PC-3 (cell line): ENCODE results near the gene SLC35E2B. TPM values are rescaled to one million over a fixed set of nuclear protein-coding genes. Genes with fewer than 3 reads are reported as not detected.

Experiments used
- ATAC-seq: fragments of 200-7000 bp; cut with Tn5 transposase; 2 replicates; pipeline ENCODE4 v1.9.1; 2020; ENCODE audit warnings: mild to moderate bottlenecking, moderate library complexity
- BruUV-seq: library from RNA; stranded (reverse); fragments of 400-500 nt; replicated peaks from 2 replicates; lab custom pipeline; 2021; lab: Mats Ljungman, UMichigan
- CTCF ChIA-PET: fragments of 300-600 bp; sonication (Branson Sonifier 250); formaldehyde crosslinking; loops from one replicate; lab custom pipeline; 2022; ENCODE audit warnings: antibody characterized with exemption; lab: Charles Lee
- POLR2A ChIA-PET: fragments of 300-600 bp; sonication (Branson Sonifier 250); formaldehyde crosslinking; loops from one replicate; lab custom pipeline; 2022; ENCODE audit warnings: antibody characterized with exemption; ENCODE audit not compliant: unreplicated experiment; lab: Charles Lee
- DNase-seq: peaks from one replicate; pipeline ENCODE4 v3.0.0-alpha.2; 2015
- H2AFZ ChIP-seq: fragments of 300-600 bp; sonication (generic); 2 replicates; pipeline ENCODE4 v1.6.0; 2016; ENCODE audit warnings: antibody characterized with exemption, low read length
- H3F3A ChIP-seq: fragments of 300-600 bp; sonication (generic); one replicate; pipeline ENCODE4 v1.6.0; 2017; ENCODE audit warnings: antibody characterized with exemption, low read length, control low read depth, mild to moderate bottlenecking; ENCODE audit not compliant: unreplicated experiment
- H3K27ac ChIP-seq: fragments of 300-600 bp; sonication (generic); 2 replicates; pipeline ENCODE4 v1.5.1; 2016; ENCODE audit warnings: mild to moderate bottlenecking, low read length
- H3K27me3 ChIP-seq: fragments of 300-600 bp; sonication (generic); 2 replicates; pipeline ENCODE4 v1.6.1; 2016; ENCODE audit warnings: low read length, mixed read lengths
- H3K36me3 ChIP-seq: fragments of 300-600 bp; sonication (generic); 2 replicates; pipeline ENCODE4 v1.6.1; 2016; ENCODE audit warnings: low read depth, mixed run types, low read length, mixed read lengths
- H3K4me1 ChIP-seq: fragments of 300-600 bp; sonication (generic); 2 replicates; pipeline ENCODE4 v1.5.1; 2016; ENCODE audit warnings: low read length; ENCODE audit not compliant: insufficient read depth
- H3K4me2 ChIP-seq: fragments of 300-600 bp; sonication (generic); 2 replicates; pipeline ENCODE4 v1.6.0; 2016; ENCODE audit warnings: low read length
- H3K4me3 ChIP-seq: fragments of 300-600 bp; sonication (generic); 2 replicates; pipeline ENCODE4 v1.5.1; 2016; ENCODE audit warnings: mild to moderate bottlenecking, low read length, mixed read lengths
- H3K79me2 ChIP-seq: fragments of 300-600 bp; sonication (generic); 2 replicates; pipeline ENCODE4 v1.6.1; 2017; ENCODE audit warnings: low read length, mixed read lengths
- H3K9ac ChIP-seq: fragments of 300-600 bp; sonication (generic); 2 replicates; pipeline ENCODE4 v1.6.0; 2016; ENCODE audit warnings: mild to moderate bottlenecking, low read length
- H3K9me2 ChIP-seq: fragments of 300-600 bp; sonication (generic); replicated peaks from 2 replicates; pipeline ENCODE4 v1.6.1; 2016; ENCODE audit warnings: mixed run types, low read length, mixed read lengths
- H3K9me3 ChIP-seq: fragments of 300-600 bp; sonication (generic); 2 replicates; pipeline ENCODE4 v1.6.1; 2016; ENCODE audit warnings: low read length, mixed read lengths
- H4K20me1 ChIP-seq: fragments of 300-600 bp; sonication (generic); 2 replicates; pipeline ENCODE4 v1.6.1; 2016; ENCODE audit warnings: low read length, mixed read lengths
- CTCF ChIP-seq: fragments of 300-600 bp; sonication (generic); conservative IDR thresholded peaks from 2 replicates; pipeline ENCODE4 v1.5.1; 2017; ENCODE audit warnings: antibody characterized with exemption, low read depth, mild to moderate bottlenecking, low read length
- EZH2 ChIP-seq: fragments of 300-600 bp; sonication (generic); IDR thresholded peaks from one replicate; pipeline ENCODE4 v1.6.1; 2017; ENCODE audit warnings: antibody characterized with exemption, mild to moderate bottlenecking, low read length; ENCODE audit not compliant: unreplicated experiment
- EZH2phosphoT487 ChIP-seq: fragments of 300-600 bp; sonication (generic); IDR thresholded peaks from 2 replicates; pipeline ENCODE4 v1.6.1; 2018; ENCODE audit warnings: mild to moderate bottlenecking, antibody characterized with exemption, low read length, borderline replicate concordance
- intact Hi-C: fragments of 100-400 bp; cut with micrococcal nuclease; formaldehyde crosslinking; loops from 2 replicates; pipeline ENCODE4 v1.9.0; 2023
- total RNA-seq: library from RNA; depleted of rRNA; stranded (reverse); fragments of >200 nt; gene quantifications from 2 replicates; pipeline ENCODE4 v1.2.3, GENCODE V29; 2014

Gene SLC35E2B
- total RNA-seq, 1 experiment from 2014 or later: 38.1 TPM

GRCh38 chr1:1670866-1671265, 21.7 kb downstream of the SLC35E2B start:
- H3K9me2 ChIP-seq: no peaks in the 10 kb centered on the region
- no peaks in the 10 kb centered on the region for H3K27me3 ChIP-seq
- no peaks in the 10 kb centered on the region for H4K20me1 ChIP-seq
- H3K9me3 ChIP-seq: no peaks in the 10 kb centered on the region
- ChIA-PET CTCF (no interaction called here), POLR2A (no interaction called here)
- H3K4me2 ChIP-seq: no peak overlapping the region
- H2AFZ ChIP-seq: no peak overlapping the region
- no peak for ATAC-seq
- no peaks in the 10 kb centered on the region for H3K79me2 ChIP-seq
- H3K4me1 ChIP-seq: no peaks in the 10 kb centered on the region
- no peak overlapping the region for H3K4me3 ChIP-seq
- intact Hi-C loops: no loop called here
- no peak overlapping the region for H3K9ac ChIP-seq
- H3K27ac ChIP-seq: no peak overlapping the region
- no peak for TF ChIP-seq CTCF
- no peak for TF ChIP-seq EZH2
- TF ChIP-seq EZH2phosphoT487: no peak
- H3F3A ChIP-seq: no peaks in the 10 kb centered on the region
- no TSS peak for BruUV-seq
- no peak for DNase-seq
- peaks cover 16% of the 10 kb centered on the region for H3K36me3 ChIP-seq

- Histone ChIP-seq H3F3A (no peaks in the 10 kb centered on the region), H3K27me3 (no peaks in the 10 kb centered on the region), H3K9ac (no peak overlapping the region), H3K79me2 (no peaks in the 10 kb centered on the region), H4K20me1 (no peaks in the 10 kb centered on the region), H3K4me3 (no peak overlapping the region), H2AFZ (no peak overlapping the region), H3K36me3 (peaks cover 24% of the 10 kb centered on the region), H3K4me1 (no peaks in the 10 kb centered on the region), H3K27ac (no peak overlapping the region), H3K9me3 (no peaks in the 10 kb centered on the region), H3K9me2 (no peaks in the 10 kb centered on the region), H3K4me2 (no peak overlapping the region)
- intact Hi-C loops: no loop called here
- CTCF ChIA-PET: no interaction called here
- ATAC-seq: no peak
- BruUV-seq: no TSS peak
- no peak for DNase-seq
- TF ChIP-seq CTCF (no peak), EZH2 (no peak), EZH2phosphoT487 (no peak)
- POLR2A ChIA-PET: no interaction called here
Observed at GRCh38 chr1:1669468-1670440, 22.8 kb downstream of the SLC35E2B start.

- peaks cover 3% of the 10 kb centered on the region for H3F3A ChIP-seq
- ATAC-seq (no peak), DNase-seq (no peak)
- no peak overlapping the region for H3K27ac ChIP-seq
- H3K9me3 ChIP-seq: no peaks in the 10 kb centered on the region
- no peaks in the 10 kb centered on the region for H3K27me3 ChIP-seq
- CTCF ChIA-PET: no interaction called here
- peaks cover 24% of the 10 kb centered on the region for H3K36me3 ChIP-seq
- no peak overlapping the region for H3K9ac ChIP-seq
- POLR2A ChIA-PET: no interaction called here
- no peak for TF ChIP-seq EZH2phosphoT487
- no peak for TF ChIP-seq EZH2
- TF ChIP-seq CTCF: no peak
- BruUV-seq: no TSS peak
- no peaks in the 10 kb centered on the region for H4K20me1 ChIP-seq
- no peaks in the 10 kb centered on the region for H3K79me2 ChIP-seq
- H3K4me3 ChIP-seq: no peak overlapping the region
- no peak overlapping the region for H2AFZ ChIP-seq
- intact Hi-C loops: no loop called here
- no peaks in the 10 kb centered on the region for H3K9me2 ChIP-seq
- no peaks in the 10 kb centered on the region for H3K4me1 ChIP-seq
- no peak overlapping the region for H3K4me2 ChIP-seq
Observed at GRCh38 chr1:1666526-1666925, 26.1 kb downstream of the SLC35E2B start.
